ENCODE data around the gene NATD1. TPM values are rescaled to one million over a fixed set of nuclear protein-coding genes. Genes with fewer than 3 reads are reported as not detected.

The NATD1 gene
- total and polyA plus RNA-seq, 2 of the 8 experiments (the other 6 are each of a cell fraction or from before 2014, with no cell fraction given) = 5.4 to 8.4 TPM

DNA sequence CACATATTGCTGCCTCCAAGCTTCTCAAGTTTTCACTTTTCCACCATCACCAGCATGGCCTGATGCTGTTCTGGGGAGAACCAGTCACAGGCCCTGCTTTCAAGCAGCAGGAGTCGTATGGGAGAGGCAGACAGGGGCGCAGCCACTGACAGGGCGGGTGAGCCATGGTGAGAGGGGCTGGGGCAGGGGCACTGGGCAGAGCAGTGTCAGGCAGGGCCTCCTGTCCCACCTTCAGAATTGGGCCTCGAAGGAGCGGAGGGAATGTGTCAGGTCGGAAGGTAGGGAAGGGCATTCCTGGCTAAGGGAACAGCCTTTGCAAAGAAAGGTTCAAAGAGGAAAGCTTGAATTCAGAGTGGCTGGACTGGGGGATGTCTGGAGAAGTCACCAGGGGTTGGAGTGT is 26.4 kb upstream of the NATD1 start:
- Histone ChIP-seq H3K56ac (replicated peaks; ENCODE audit: insufficient read length, low read depth, low read length) (no peak overlapping the region), H2BK120ac (replicated peaks; ENCODE audit: low read depth, low read length) (no peak overlapping the region), H2BK20ac (ENCODE audit: low read length) (0 out of 2 replicates have a peak overlapping the region, but pooled peaks have one; percentile 25), H3K4me3 (ENCODE audit: extremely low read depth in 1 of 4, insufficient read depth in 2 of 4, low read depth in 3 of 4, low read length in 4 of 4) (no peak overlapping the region), H3K23ac (ENCODE audit: insufficient read length) (no peak overlapping the region), H2BK5ac (ENCODE audit: low read depth, low read length) (no peak overlapping the region), H4K91ac (replicated peaks; ENCODE audit: insufficient read length, low read length) (no peak overlapping the region), H3K27ac (ENCODE audit: low read depth, low read length) (no peak overlapping the region), H3K4ac (replicated peaks; ENCODE audit: insufficient read length, low read depth, low read length) (no peak overlapping the region), H3K23me2 (ENCODE audit: low read depth, low read length) (peaks cover 11% of the 10 kb centered on the region; the same call in 1 of the 2 replicates), H3K79me1 (ENCODE audit: low read depth, low read length) (no peaks in the 10 kb centered on the region; the same call in 1 of the 2 replicates), H2AK5ac (ENCODE audit: low read depth, low read length) (no peak overlapping the region), H3K27me3 (replicated peaks in 1 of 4; ENCODE audit: control insufficient read depth in 3 of 4, extremely low read depth in 1 of 4, insufficient read depth in 3 of 4, low read length in 3 of 4) (peaks cover 12 to 48% (median 32%) of the 10 kb centered on the region in 4 experiments), H3K36me3 (ENCODE audit: control insufficient read depth in 2 of 4, insufficient read depth in 4 of 4, low read length in 3 of 4) (no peaks in the 10 kb centered on the region), H2BK12ac (ENCODE audit: low read depth, low read length) (no peak overlapping the region; the same call in 1 of the 2 replicates), H2AFZ (ENCODE audit: low read length) (no peak overlapping the region), H4K5ac (ENCODE audit: insufficient read length, low read depth, low read length) (no peak overlapping the region), H2BK15ac (ENCODE audit: low read length) (0 out of 2 replicates have a peak overlapping the region, but pooled peaks have one; percentile 29), H3K9ac (replicated peaks in 1 of 4; ENCODE audit: extremely low read depth in 1 of 4, low read depth in 3 of 4, low read length in 3 of 4) (no peak overlapping the region), H4K8ac (ENCODE audit: extremely low read depth, insufficient read depth, low read length) (peak overlapping the region; percentile 40; the same call in 1 of the 2 replicates), H3K18ac (ENCODE audit: extremely low read depth, low read length) (no peak overlapping the region), H3K79me2 (ENCODE audit: control insufficient read depth in 1 of 2, insufficient read depth in 2 of 2, low read length in 2 of 2) (no peaks in the 10 kb centered on the region), H3K9me3 (ENCODE audit: insufficient read depth in 2 of 2, low read depth in 1 of 2, low read length in 1 of 2) (no peaks in the 10 kb centered on the region), H4K20me1 (replicated peaks in 1 of 2; ENCODE audit: control insufficient read depth in 1 of 2, insufficient read depth in 2 of 2, low read length in 2 of 2) (no peaks in the 10 kb centered on the region), H3K4me2 (ENCODE audit: insufficient read depth in 1 of 2, low read depth in 2 of 2, low read length in 2 of 2) (no peak overlapping the region), H3K4me1 (replicated peaks in 1 of 4; ENCODE audit: control insufficient read depth in 3 of 4, insufficient read depth in 4 of 4, low read length in 3 of 4) (peaks cover 0 to 4% (median under 1%) of the 10 kb centered on the region in 4 experiments; a peak in 3 of 7 replicates), H3K14ac (ENCODE audit: insufficient read length) (no peak overlapping the region)
- ChIA-PET POLR2A (ENCODE audit: partially characterized antibody) (interaction anchor here (0.6 kb wide), 1 partner anchor 16 kb away, joined by 3 read pairs; no protein-coding TSS in a partner anchor), CTCF (ENCODE audit: partially characterized antibody) (interaction anchor here (0.7 to 2.7 kb wide), 22 partner anchors 9 to 236 kb away, joined by 3 to 11 read pairs (median 3); no protein-coding TSS in a partner anchor)
- WGBS, 2 experiments (ENCODE audit: extremely low coverage in 1 of 2, insufficient coverage in 1 of 2, insufficient read length in 1 of 2, insufficient replicate concordance in 2 of 2, low coverage in 1 of 2, low lambda C conversion rate in 2 of 2, missing lambda C conversion rate in 1 of 2) = 92% methylated on average over 6 of the region's 6 CpGs; no CpG with 5 or more reads in 1 of the 2 experiments
- FAIRE-seq (no peak), DNase-seq (ENCODE audit: low read depth in 1 of 2, low spot score in 2 of 2) (no peak)
- TF ChIP-seq SIN3A (conservative IDR thresholded peaks at IDR 0.05 in 1 of 2, IDR thresholded peaks at IDR 0.05 in 1 of 2; ENCODE audit: low read depth in 1 of 2, low read length in 2 of 2) (0 out of 4 replicates have a peak, but pooled peaks of 1 of the 2 experiments have one; percentile 2), POLR2AphosphoS5 (IDR thresholded peaks at IDR 0.05; ENCODE audit: low read depth, low read length) (no peak)
